Neutrophil (primary cell): ENCODE measurements around the gene SLC25A44.

Source experiments
- H3K27ac ChIP-seq: fragments of 200-600 bp; sonication (generic); 2 replicates; pipeline ENCODE4 v1.5.1; 2016; ENCODE audit warnings: mild to moderate bottlenecking, moderate library complexity
- H3K27me3 ChIP-seq: fragments of 200-600 bp; sonication (generic); 2 replicates; pipeline ENCODE4 v1.6.0; 2016; ENCODE audit warnings: mild to moderate bottlenecking
- H3K36me3 ChIP-seq: fragments of 200-600 bp; sonication (generic); 2 replicates; pipeline ENCODE4 v1.5.1; 2017
- H3K4me1 ChIP-seq, 2 experiments: fragments of 200-600 bp in 1 of 2; sonication (generic) in 1 of 2; 1 replicate in 1 of 2; 2 replicates in 1 of 2; pipeline versions ENCODE4 v1.5.1 to v1.6.1; 2013 to 2016; ENCODE audit warnings: low read depth in 1 of 2, low read length in 1 of 2, mild to moderate bottlenecking in 1 of 2, moderate library complexity in 1 of 2; ENCODE audit not compliant: control insufficient read depth in 1 of 2, insufficient read depth in 1 of 2
- H3K4me3 ChIP-seq, 2 experiments: fragments of 200-600 bp in 1 of 2; sonication (generic) in 1 of 2; 1 replicate in 1 of 2; 2 replicates in 1 of 2; pipeline ENCODE4 v1.5.1; 2013 to 2016; ENCODE audit warnings: low read depth in 1 of 2, low read length in 1 of 2, mild to moderate bottlenecking in 1 of 2, moderate library complexity in 1 of 2
- H3K9me3 ChIP-seq: fragments of 200-600 bp; sonication (generic); 2 replicates; pipeline ENCODE4 v1.5.1; 2016
- CTCF ChIP-seq: fragments of 200-600 bp; sonication (generic); IDR thresholded peaks from 2 replicates; pipeline ENCODE4 v1.5.1; 2016; ENCODE audit warnings: antibody characterized with exemption

SLC25A44 gene

GRCh38 chr1:156248323-156248683 is 54.4 kb downstream of the SLC25A44 start:
- Histone ChIP-seq H3K36me3 (peaks cover 56% of the 10 kb centered on the region), H3K4me1 (peaks cover 10 to 11% of the 10 kb centered on the region in 2 experiments), H3K27me3 (peaks cover 34% of the 10 kb centered on the region), H3K4me3 (no peak overlapping the region), H3K27ac (no peak overlapping the region), H3K9me3 (no peaks in the 10 kb centered on the region)
- TF ChIP-seq CTCF, result no peak

GRCh38 chr1:156249593-156249992 is 55.7 kb downstream of the SLC25A44 start:
- no peak for TF ChIP-seq CTCF
- peaks cover 29% of the 10 kb centered on the region for H3K27me3 ChIP-seq
- H3K27ac ChIP-seq, result no peak overlapping the region
- H3K36me3 ChIP-seq, result peaks cover 69% of the 10 kb centered on the region
- H3K4me1 ChIP-seq, result peaks cover 10 to 11% of the 10 kb centered on the region in 2 experiments
- H3K9me3 ChIP-seq, result no peaks in the 10 kb centered on the region
- no peak overlapping the region for H3K4me3 ChIP-seq

- peaks cover 10% of the 10 kb centered on the region for H3K27me3 ChIP-seq
- H3K9me3 ChIP-seq, result no peaks in the 10 kb centered on the region
- H3K36me3 ChIP-seq, result peaks cover 89% of the 10 kb centered on the region
- TF ChIP-seq CTCF, result no peak
- H3K4me1 ChIP-seq, result no peaks in the 10 kb centered on the region
- H3K27ac ChIP-seq, result no peak overlapping the region
- H3K4me3 ChIP-seq, result no peak overlapping the region
Measured at GRCh38 chr1:156251527-156251926, 57.6 kb downstream of the SLC25A44 start.

- H3K9me3 ChIP-seq, result no peaks in the 10 kb centered on the region
- peaks cover 100% of the 10 kb centered on the region for H3K36me3 ChIP-seq
- H3K27ac ChIP-seq, result no peak overlapping the region
- no peaks in the 10 kb centered on the region for H3K4me1 ChIP-seq
- H3K27me3 ChIP-seq, result no peaks in the 10 kb centered on the region
- no peak overlapping the region for H3K4me3 ChIP-seq
- TF ChIP-seq CTCF, result no peak
Measured at GRCh38 chr1:156253634-156254033, 59.7 kb downstream of the SLC25A44 start.

DNA sequence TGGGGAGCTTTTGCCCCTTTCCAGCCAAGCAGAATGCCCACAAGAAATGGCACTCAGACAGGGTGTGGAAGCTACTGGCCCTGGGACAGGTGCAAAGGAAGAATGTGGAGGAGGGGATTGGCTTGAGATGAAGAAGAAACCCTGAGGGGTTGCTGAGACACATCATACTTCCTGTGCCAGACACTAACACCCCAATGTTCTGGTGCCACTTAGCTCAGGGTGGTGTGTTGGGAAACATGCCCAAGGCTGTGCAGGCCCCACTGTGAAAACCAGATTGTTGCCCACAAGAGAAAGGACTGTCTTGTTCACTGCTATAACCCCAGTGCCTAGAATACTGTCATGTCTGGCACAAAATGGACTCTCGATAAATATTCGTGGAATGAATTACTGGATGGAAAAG is 63.8 kb downstream of the SLC25A44 start:
- H3K4me3 ChIP-seq, result no peak overlapping the region
- H3K27me3 ChIP-seq, result no peaks in the 10 kb centered on the region
- H3K4me1 ChIP-seq, result no peaks in the 10 kb centered on the region
- peaks cover 100% of the 10 kb centered on the region for H3K36me3 ChIP-seq
- no peaks in the 10 kb centered on the region for H3K9me3 ChIP-seq
- H3K27ac ChIP-seq, result peak overlapping the region; percentile 31
- TF ChIP-seq CTCF, result no peak

DNA sequence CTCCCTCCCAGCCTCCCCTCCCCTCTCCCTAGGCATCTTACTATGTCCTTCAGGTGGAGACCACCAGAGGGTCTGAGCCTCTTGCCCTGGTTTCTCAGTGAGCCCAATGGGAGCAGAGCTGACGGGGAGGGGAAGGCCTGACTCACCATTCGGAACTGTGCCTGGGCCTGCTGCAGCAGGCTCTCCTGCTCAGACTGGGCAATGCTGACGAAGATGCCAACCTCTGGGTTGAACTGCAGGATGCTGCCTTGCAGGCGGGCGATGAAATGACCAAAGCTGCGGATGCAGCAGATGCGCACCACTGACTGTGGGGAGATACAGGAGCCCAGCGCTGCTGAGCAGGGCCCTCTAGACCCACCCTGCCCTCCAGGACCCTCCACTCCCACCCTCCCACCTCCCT is 65.0 kb downstream of the SLC25A44 start:
- Histone ChIP-seq H3K4me3 (no peak overlapping the region), H3K36me3 (peaks cover 100% of the 10 kb centered on the region), H3K27me3 (no peaks in the 10 kb centered on the region), H3K9me3 (no peaks in the 10 kb centered on the region), H3K4me1 (no peaks in the 10 kb centered on the region), H3K27ac (no peak overlapping the region)
- TF ChIP-seq CTCF, result no peak
